ENCODE results near the gene GPR152. TPM values are rescaled to one million over a fixed set of nuclear protein-coding genes. Genes with fewer than 3 reads are reported as not detected.

Gene GPR152
- polyA plus RNA-seq, 2 of the 4 experiments (the other 2 are of a cell fraction): not detected

DNA sequence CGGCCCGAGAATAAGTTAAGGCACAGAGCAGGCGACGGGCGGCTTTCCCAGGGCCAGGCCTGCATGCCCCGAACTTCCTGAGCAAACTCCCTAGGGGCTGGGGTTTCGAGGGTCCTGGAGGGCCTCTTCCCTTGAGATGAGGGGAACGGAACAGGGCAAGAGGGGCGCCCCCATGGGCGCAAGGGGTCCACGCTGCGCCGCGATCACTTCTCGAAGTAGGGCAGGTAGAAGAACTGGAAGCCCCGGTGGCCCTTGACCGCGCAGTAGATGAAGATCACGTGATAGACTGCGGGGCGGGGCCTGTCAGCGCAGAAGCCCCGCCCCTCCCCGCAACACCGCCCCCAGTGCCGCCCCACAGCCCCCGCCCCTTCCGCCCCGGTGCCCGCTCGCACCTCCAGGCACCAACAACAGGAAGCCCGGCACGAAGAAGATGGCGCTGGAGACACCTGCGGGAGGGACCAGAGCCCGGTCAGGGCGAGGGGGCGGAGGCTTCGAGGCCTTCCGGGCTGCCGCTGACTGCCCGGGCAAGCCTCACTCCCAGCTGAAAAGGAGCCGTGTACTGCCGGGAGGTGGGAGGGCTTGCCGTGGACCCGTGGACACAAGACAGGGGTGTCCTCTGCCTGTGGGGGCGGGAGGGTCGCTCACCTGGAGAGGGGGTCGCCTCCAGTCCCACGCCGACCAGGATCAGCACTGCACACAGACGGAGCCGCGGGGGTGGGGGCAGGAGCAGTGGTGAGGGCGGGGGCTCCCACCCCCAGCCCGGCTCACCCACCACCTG, 12.1 kb upstream of the GPR152 start:
- Histone ChIP-seq H3K27ac (peak overlapping the region; percentile 95 to 99), H3K9me3 (no peaks in the 10 kb centered on the region), H3K4me2 (peak overlapping the region; percentile 88), H3K4me1 (peaks cover 35% of the 10 kb centered on the region), H3K4me3 (peak overlapping the region; percentile 73)
- DNase-seq (ENCODE audit: low read depth in 1 of 2, low spot score in 1 of 2): peak; percentile 91 to 92
- ChIA-PET CTCF (interaction anchor here (0.9 to 1.8 kb wide), 3 partner anchors 23 to 119 kb away, joined by 4 read pairs; partner anchors contain the start of gene PPP1CA), POLR2A (interaction anchor here (0.9 to 1.7 kb wide), 4 partner anchors 12 to 63 kb away, joined by 3 to 5 read pairs (median 4); partner anchors contain the start of gene PPP1CA)
- 5% methylated on average over 24 of the region's 56 CpGs for WGBS (ENCODE audit: missing lambda C conversion rate)
- no peak for FAIRE-seq
- TF ChIP-seq, protein P1, sequence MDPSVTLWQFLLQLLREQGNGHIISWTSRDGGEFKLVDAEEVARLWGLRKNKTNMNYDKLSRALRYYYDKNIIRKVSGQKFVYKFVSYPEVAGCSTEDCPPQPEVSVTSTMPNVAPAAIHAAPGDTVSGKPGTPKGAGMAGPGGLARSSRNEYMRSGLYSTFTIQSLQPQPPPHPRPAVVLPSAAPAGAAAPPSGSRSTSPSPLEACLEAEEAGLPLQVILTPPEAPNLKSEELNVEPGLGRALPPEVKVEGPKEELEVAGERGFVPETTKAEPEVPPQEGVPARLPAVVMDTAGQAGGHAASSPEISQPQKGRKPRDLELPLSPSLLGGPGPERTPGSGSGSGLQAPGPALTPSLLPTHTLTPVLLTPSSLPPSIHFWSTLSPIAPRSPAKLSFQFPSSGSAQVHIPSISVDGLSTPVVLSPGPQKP (IDR thresholded peaks at IDR 0.05; ENCODE audit: low read depth, low read length): no peak
- TF ChIP-seq, protein P2, sequence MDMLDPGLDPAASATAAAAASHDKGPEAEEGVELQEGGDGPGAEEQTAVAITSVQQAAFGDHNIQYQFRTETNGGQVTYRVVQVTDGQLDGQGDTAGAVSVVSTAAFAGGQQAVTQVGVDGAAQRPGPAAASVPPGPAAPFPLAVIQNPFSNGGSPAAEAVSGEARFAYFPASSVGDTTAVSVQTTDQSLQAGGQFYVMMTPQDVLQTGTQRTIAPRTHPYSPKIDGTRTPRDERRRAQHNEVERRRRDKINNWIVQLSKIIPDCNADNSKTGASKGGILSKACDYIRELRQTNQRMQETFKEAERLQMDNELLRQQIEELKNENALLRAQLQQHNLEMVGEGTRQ (IDR thresholded peaks at IDR 0.05): peak; percentile 86
- TF ChIP-seq MAZ (IDR thresholded peaks at IDR 0.05; ENCODE audit: borderline replicate concordance, low read depth, low read length): no peak
- TF ChIP-seq JUN (IDR thresholded peaks at IDR 0.05): peak in 1 of 2 experiments; percentile 64; a peak in 3 of 5 replicates
- TF ChIP-seq HOXB5 (CRISPR knock-in tag; IDR thresholded peaks at IDR 0.05): peak; percentile 3; the same call in 1 of the 2 replicates
- TF ChIP-seq, protein P3, sequence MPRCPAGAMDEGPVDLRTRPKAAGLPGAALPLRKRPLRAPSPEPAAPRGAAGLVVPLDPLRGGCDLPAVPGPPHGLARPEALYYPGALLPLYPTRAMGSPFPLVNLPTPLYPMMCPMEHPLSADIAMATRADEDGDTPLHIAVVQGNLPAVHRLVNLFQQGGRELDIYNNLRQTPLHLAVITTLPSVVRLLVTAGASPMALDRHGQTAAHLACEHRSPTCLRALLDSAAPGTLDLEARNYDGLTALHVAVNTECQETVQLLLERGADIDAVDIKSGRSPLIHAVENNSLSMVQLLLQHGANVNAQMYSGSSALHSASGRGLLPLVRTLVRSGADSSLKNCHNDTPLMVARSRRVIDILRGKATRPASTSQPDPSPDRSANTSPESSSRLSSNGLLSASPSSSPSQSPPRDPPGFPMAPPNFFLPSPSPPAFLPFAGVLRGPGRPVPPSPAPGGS (IDR thresholded peaks at IDR 0.05): peak; percentile 84
- TF ChIP-seq PHF8 (IDR thresholded peaks at IDR 0.05; ENCODE audit: borderline replicate concordance, low read depth): peak; percentile 56; the same call in 1 of the 2 replicates
- no peak; a peak in 1 of 5 replicates for TF ChIP-seq EP300 (IDR thresholded peaks at IDR 0.05)
- TF ChIP-seq, protein P4, sequence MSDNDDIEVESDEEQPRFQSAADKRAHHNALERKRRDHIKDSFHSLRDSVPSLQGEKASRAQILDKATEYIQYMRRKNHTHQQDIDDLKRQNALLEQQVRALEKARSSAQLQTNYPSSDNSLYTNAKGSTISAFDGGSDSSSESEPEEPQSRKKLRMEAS (IDR thresholded peaks at IDR 0.05): peak; percentile 71; the same call in 1 of the 2 replicates
- peak; percentile 55; the same call in 1 of the 2 replicates for TF ChIP-seq TFCP2L1 (CRISPR knock-in tag; IDR thresholded peaks at IDR 0.05)
- no peak for TF ChIP-seq GATA3 (IDR thresholded peaks at IDR 0.05; ENCODE audit: borderline replicate concordance)
- no peak for TF ChIP-seq HDAC2 (IDR thresholded peaks at IDR 0.05)
- peak; percentile 57 for TF ChIP-seq POLR2A (IDR thresholded peaks at IDR 0.05; ENCODE audit: low read length)
- TF ChIP-seq HOXB13 (CRISPR knock-in tag; IDR thresholded peaks at IDR 0.05; ENCODE audit: low read depth): 0 out of 2 replicates have a peak, but pooled peaks have one; percentile 11
- TF ChIP-seq E2F6 (IDR thresholded peaks at IDR 0.05; ENCODE audit: borderline replicate concordance, low read depth): peak; percentile 88; the same call in 1 of the 2 replicates
- peak; percentile 72 to 84 for ATAC-seq

GRCh38 chr11:67463680-67464410, 11.3 kb upstream of the GPR152 start:
- ChIA-PET CTCF (interaction anchor here (0.7 kb wide), 1 partner anchor 12 kb away, joined by 4 read pairs; no protein-coding TSS in a partner anchor), POLR2A (interaction anchor here (0.7 to 1.0 kb wide), 2 partner anchors 19 to 110 kb away, joined by 3 to 4 read pairs; partner anchors contain the start of genes AIP and POLD4)
- no peak for FAIRE-seq
- peak; percentile 78 to 82 for ATAC-seq
- Histone ChIP-seq H3K4me1 (peaks cover 34% of the 10 kb centered on the region), H3K9me3 (no peaks in the 10 kb centered on the region), H3K4me2 (peak overlapping the region; percentile 88), H3K27ac (peak overlapping the region; percentile 95 to 99), H3K4me3 (peak overlapping the region; percentile 73)
- WGBS (ENCODE audit: missing lambda C conversion rate): 59% methylated on average over 9 of the region's 20 CpGs
- peak; percentile 90 to 91 for DNase-seq (ENCODE audit: low read depth in 1 of 2, low spot score in 1 of 2)
- no peak for TF ChIP-seq RFX5 (IDR thresholded peaks at IDR 0.05)
- TF ChIP-seq, protein P5, sequence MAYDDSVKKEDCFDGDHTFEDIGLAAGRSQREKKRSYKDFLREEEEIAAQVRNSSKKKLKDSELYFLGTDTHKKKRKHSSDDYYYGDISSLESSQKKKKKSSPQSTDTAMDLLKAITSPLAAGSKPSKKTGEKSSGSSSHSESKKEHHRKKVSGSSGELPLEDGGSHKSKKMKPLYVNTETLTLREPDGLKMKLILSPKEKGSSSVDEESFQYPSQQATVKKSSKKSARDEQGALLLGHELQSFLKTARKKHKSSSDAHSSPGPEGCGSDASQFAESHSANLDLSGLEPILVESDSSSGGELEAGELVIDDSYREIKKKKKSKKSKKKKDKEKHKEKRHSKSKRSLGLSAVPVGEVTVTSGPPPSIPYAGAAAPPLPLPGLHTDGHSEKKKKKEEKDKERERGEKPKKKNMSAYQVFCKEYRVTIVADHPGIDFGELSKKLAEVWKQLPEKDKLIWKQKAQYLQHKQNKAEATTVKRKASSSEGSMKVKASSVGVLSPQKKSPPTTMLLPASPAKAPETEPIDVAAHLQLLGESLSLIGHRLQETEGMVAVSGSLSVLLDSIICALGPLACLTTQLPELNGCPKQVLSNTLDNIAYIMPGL (CRISPR knock-in tag; IDR thresholded peaks at IDR 0.05; ENCODE audit: borderline replicate concordance): no peak
- no peak for TF ChIP-seq SREBF2 (IDR thresholded peaks at IDR 0.05)
- peak; percentile 58 for TF ChIP-seq HOXB5 (CRISPR knock-in tag; IDR thresholded peaks at IDR 0.05)
- no peak for TF ChIP-seq CBX8 (IDR thresholded peaks at IDR 0.05)
- no peak for TF ChIP-seq ZSCAN20 (CRISPR knock-in tag; IDR thresholded peaks at IDR 0.05)
- no peak for TF ChIP-seq HEYL (CRISPR knock-in tag; IDR thresholded peaks at IDR 0.05)
- TF ChIP-seq, protein P6, sequence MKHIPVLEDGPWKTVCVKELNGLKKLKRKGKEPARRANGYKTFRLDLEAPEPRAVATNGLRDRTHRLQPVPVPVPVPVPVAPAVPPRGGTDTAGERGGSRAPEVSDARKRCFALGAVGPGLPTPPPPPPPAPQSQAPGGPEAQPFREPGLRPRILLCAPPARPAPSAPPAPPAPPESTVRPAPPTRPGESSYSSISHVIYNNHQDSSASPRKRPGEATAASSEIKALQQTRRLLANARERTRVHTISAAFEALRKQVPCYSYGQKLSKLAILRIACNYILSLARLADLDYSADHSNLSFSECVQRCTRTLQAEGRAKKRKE (CRISPR knock-in tag; IDR thresholded peaks at IDR 0.05; ENCODE audit: low read depth): peak; percentile 58; the same call in 1 of the 2 replicates
- no peak for TF ChIP-seq KDM5A (IDR thresholded peaks at IDR 0.05)
- no peak for TF ChIP-seq BHLHE40 (IDR thresholded peaks at IDR 0.05; ENCODE audit: low read depth, low read length)
- TF ChIP-seq NR3C1 (IDR thresholded peaks at IDR 0.05): no peak
- TF ChIP-seq ZFP36 (IDR thresholded peaks at IDR 0.05; ENCODE audit: borderline replicate concordance, partially characterized antibody): no peak
- TF ChIP-seq POLR2AphosphoS2 (conservative IDR thresholded peaks at IDR 0.05; ENCODE audit: low read length): no peak
- no peak for TF ChIP-seq HDAC2 (IDR thresholded peaks at IDR 0.05)
- TF ChIP-seq JUN (IDR thresholded peaks at IDR 0.05): peak in 1 of 2 experiments; percentile 35; a peak in 2 of 5 replicates
- TF ChIP-seq CHD4 (IDR thresholded peaks at IDR 0.05; ENCODE audit: borderline replicate concordance): no peak

Data from A549 (cell line).